HG03175 (cell line): ENCODE data around the gene LEKR1.
A peak's percentile ranks its signal among the peaks of the same experiment; 100 is the strongest.
"Not testable (repeated sequence)": the region's sequence is repeated elsewhere in the genome, so short reads cannot be mapped to it uniquely, and the experiment has no call there.

ENCODE experiments used
- ATAC-seq: cut with Tn5 transposase; IDR thresholded peaks from one replicate; pipeline ENCODE4 v1.9.1; 2021; ENCODE audit warnings: mild to moderate bottlenecking, moderate library complexity; ENCODE audit not compliant: unreplicated experiment

Gene LEKR1

GRCh38 chr3:156897851-156898250 is 71.7 kb downstream of the LEKR1 start:
- ATAC-seq, result not testable (repeated sequence)

DNA sequence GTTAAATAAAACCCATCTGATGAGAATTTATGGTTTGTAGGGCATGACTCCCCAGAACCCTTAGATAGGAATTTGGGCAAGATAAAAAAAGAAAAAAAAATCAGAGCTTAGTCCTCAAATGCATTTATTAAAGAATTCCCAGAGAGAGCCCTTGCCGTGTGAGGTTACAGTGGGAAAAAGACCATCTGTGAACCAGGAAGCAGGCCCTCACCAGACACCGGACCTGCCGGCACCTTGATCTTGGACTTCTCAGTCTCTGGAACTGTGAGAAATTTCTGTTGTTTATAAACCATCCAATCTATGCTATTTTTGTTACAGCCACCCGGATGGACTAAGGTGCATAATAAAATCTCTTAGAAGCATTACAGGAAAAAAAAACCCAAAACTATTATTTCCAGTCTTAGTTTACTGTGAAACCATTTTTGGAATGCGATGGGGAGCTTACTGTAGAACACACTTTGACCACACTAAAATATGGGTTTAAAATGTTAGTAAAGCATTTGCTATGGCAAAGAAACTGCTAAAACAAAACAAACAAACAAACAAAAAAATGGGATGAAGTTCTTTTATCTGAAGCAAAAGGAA is 72.2 kb downstream of the LEKR1 start:
- no peak for ATAC-seq

DNA sequence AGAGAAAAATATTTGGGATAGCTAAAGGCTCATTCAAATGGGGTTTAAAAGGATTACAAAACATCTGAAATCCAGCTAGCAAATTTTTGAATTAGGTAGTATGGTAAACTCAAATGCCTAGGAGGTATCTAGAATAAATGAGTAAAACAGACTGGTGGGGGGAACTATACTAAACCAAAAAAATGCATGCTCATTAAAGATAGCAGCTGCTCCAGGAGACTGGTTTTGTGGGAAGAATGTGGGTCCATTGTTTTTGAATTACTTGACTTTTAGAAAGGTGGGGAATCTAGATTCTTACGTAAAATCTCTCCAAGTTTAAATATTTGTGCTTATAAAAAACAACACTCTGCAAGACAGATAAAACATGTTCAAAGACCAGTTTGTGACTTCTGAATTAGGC is 73.8 kb downstream of the LEKR1 start:
- ATAC-seq, result no peak

GRCh38 chr3:156902916-156903315 is 76.8 kb downstream of the LEKR1 start:
- no peak for ATAC-seq

- no peak for ATAC-seq
These were observed 80.1 kb downstream of the LEKR1 start for GRCh38 chr3:156906275-156906674.

DNA sequence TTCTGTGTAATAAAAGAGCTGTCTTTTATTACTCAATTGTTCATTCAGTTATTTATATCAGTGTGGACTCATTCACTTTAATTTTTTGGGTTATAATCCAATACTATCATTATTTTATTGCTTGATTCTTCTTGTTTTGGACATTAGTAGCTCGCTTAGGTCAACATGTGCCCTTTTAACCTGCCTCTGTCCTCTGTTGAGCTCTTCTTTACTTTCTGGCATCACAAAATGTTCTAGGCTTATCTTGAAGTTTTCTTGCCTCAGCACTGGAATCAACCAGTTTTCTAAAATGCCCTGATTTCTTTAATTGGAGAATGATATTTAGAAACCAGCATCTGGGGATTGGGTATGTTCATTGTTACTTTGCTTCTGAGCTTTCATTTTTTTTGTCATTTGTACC is 82.2 kb downstream of the LEKR1 start:
- ATAC-seq, result no peak

DNA sequence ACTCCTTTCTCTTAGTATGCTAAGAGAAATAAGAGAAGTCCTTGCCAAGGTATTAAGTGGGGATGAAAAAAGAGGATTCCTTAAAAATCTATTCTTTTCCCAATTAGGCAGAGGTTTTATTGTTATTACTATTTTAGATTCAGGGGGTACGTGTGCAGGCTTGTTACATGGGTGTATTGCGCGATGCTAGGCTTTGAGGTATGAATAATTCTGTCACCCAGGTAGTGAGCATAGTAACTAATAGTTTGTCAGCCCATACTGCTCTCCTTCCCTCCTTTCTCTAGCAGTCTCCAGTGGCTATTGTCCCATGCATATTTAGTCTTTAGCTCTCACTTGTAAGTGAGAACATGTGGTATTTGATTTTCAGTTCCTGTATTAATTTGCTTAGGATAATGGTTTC is 83.9 kb downstream of the LEKR1 start:
- no peak for ATAC-seq

- not testable (repeated sequence) for ATAC-seq
These were observed 84.7 kb downstream of the LEKR1 start for GRCh38 chr3:156910831-156911230.

DNA sequence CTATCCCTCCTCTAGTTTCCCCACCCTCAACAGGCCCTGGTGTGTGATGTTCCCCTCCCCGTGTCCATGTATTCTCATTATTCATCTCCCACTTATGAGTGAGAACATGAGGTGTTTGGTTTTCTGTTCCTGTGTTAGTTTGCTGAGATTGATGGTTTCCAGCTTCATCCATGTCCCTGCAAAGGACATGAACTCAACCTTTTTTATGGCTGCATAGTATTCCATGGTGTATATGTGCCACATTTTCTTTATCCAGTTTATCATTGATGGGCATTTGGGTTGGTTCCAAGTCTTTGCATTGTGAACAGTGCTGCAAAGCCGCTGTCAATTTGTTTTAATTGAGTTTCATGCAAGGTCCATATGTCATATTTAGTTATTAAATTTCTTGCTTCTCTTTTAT is 88.1 kb downstream of the LEKR1 start:
- not testable (repeated sequence) for ATAC-seq

- no peak for ATAC-seq
These were observed 89.2 kb downstream of the LEKR1 start for GRCh38 chr3:156915372-156915771.

- no peak for ATAC-seq
These were observed 92.6 kb downstream of the LEKR1 start for GRCh38 chr3:156918746-156919145.

DNA sequence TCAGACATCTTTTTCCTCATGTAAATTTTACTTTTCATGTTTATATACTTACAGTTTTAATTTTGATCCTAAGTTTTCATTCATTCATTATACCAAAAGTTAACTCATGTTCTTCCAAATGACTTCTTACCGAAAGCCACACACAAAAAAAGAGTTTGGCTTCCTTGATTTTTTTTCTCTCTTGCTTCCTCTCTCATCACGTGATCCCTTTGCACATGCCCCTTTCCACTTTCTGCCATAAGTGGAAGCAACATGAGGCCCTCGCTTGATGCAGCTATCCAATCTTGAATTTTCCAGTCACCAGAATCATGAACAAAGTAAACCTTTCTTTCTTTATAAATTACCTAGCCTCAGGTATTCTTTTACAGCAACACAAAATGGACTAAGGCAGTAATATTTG is 93.7 kb downstream of the LEKR1 start:
- ATAC-seq, result no peak

GRCh38 chr3:156920399-156920798 is 94.2 kb downstream of the LEKR1 start:
- no peak for ATAC-seq

DNA sequence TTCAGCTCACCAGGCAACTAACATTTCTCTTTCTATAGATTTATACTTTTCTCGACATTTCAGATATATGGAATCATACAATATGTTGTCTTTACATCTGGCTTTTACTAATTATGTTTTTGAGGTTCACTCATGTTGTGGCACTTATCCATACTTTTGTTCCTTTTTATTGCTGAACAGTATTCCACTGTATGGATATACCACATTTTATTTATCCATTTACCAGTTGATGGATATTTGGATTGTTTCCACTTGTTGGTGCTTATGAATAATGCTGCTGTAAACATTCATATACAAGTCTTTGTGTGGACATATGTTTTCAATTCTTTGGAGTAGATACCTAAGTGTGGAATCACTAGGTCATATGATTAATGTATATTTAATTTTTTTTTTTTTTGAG is 97.2 kb downstream of the LEKR1 start:
- ATAC-seq, result no peak

GRCh38 chr3:156938724-156939123 is 112.6 kb downstream of the LEKR1 start:
- no peak for ATAC-seq

DNA sequence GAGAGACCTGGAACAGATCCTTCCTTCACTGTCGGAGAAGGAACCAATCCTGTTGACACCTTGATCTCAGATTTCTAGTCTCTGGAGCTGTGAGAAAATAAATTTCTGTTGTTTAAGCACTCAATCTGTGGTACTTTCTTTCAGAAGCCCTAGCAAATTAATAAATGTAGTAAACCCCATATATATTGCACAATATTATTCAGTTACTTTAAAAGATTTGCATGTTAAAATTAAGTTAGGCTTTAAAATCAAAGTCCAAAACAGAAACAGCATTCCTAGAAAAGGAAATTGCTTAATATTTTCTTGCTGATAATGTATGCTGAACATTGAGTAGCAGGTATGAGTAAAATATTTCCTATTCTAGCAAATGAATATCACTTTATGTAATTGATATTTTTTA is 113.2 kb downstream of the LEKR1 start:
- ATAC-seq, result no peak

DNA sequence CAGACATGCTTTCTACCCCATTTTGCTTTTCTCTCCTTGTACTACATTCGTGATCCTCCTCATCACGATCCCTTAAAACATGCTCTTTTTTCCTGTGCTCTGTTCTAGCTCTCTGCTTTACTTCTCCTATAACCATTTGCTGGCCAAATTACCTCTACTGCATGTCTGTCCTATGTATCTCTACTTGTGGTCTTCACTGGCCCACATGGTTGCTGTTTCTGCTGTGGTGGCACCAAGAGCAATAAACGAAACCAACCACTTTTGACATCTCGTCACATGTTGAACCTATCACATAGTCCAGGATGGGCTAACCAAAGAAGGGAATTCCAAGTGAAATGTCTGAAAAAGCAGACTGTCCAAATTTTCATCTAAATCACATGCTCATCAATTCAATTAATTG is 115.2 kb downstream of the LEKR1 start:
- ATAC-seq, result no peak

- ATAC-seq, result no peak
These were observed 122.5 kb downstream of the LEKR1 start for GRCh38 chr3:156948402-156949210.

DNA sequence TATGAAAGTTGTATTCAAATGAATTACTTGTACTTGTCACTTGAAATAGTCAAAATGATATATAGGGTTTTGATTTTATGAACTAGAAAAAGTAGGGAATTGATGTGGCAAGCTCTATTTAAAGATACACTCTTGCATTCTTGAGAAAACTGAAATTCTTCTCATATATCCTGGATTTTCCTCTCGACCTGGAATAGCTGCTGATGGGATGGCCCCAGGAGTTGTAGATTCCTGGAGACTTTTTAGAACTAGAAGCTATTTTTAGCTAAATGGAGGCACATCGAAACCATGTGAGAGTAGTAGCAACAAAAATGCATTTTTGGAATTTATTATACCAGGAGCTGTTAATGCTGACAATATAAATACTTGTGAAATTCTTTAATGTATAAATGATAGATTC is 125.9 kb downstream of the LEKR1 start:
- no peak for ATAC-seq

- ATAC-seq, result peak; percentile 98
These were observed 131.6 kb downstream of the LEKR1 start for GRCh38 chr3:156957715-156958114.

DNA sequence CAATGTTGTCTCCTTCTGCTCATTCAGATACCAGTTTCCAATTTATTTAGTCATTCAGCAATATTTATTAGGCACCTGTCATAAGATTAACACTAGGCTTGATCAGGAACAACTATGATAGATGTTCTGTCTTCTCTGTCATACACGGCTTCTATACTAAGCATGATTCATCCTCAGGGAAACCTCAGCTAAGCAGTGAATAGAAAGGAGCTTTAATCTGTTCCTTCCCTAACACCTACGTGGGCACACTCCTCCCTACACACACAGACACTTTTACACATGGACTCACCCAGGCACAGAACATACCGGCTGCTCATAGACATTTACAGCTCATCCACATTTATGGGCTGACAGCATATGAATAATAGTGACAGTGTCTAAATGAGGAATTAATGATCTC is 136.9 kb downstream of the LEKR1 start:
- ATAC-seq, result no peak

GRCh38 chr3:156964577-156964976 is 138.4 kb downstream of the LEKR1 start:
- ATAC-seq, result no peak

GRCh38 chr3:156966349-156966748 is 140.2 kb downstream of the LEKR1 start:
- ATAC-seq, result not testable (repeated sequence)
